Uterus (tissue), 2 donors: ENCODE data around the gene XPC.

ENCODE experiments used
- CTCF ChIP-seq, 4 experiments: fragments of 200-600 bp in 2 of 4; fragments of 450-650 bp in 2 of 4; sonication (generic) in 2 of 4; IDR thresholded peaks; one replicate each; pipeline ENCODE4 v1.5.1; 2016 to 2019; ENCODE audit warnings: antibody characterized with exemption in 4 of 4, mild to moderate bottlenecking in 2 of 4, moderate library complexity in 1 of 4
- POLR2A ChIP-seq, 2 donors: fragments of 450-650 bp; IDR thresholded peaks; one replicate each; pipeline ENCODE4 v1.6.1; 2016; ENCODE audit warnings: antibody characterized with exemption in 2 of 2, mild to moderate bottlenecking in 1 of 2, moderate library complexity in 1 of 2

DNA sequence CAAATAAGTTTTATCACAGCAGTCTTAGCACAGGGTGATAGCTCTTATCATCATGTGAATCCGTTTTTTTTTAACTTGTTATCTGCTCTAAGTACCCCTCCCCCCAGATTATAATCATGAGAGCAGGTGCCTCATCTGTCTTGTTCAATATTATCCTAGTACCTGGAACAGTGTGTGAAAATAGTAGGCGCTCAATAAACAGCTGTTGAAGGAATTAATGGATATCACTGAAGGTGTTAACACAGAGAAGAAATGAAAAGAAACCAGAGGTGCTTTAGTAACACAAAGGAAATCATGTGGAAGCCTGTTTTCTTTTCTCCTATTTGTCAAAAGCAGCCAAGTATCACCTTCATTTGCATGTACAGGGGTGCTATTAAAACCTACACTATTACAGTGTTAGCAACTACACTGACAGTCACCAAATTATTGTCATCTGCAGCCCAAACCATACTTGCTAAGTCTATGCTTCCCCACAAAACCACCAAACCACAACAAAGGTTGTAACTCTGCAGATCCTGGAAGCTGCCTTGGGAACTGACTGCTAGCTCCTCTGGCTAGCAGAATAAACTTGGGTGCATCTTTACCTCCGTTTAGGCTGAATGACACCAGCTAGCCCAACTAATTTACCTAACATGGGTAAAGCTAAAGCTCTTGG, 2.9 kb downstream of the XPC start:
- TF ChIP-seq CTCF (IDR thresholded peaks at IDR 0.05) (no peak), POLR2A (IDR thresholded peaks at IDR 0.05) (no peak)
